ENCODE data around the gene TRPM4.
"Not testable (repeated sequence)": the region's sequence is repeated elsewhere in the genome, so short reads cannot be mapped to it uniquely, and the experiment has no call there.

DNA sequence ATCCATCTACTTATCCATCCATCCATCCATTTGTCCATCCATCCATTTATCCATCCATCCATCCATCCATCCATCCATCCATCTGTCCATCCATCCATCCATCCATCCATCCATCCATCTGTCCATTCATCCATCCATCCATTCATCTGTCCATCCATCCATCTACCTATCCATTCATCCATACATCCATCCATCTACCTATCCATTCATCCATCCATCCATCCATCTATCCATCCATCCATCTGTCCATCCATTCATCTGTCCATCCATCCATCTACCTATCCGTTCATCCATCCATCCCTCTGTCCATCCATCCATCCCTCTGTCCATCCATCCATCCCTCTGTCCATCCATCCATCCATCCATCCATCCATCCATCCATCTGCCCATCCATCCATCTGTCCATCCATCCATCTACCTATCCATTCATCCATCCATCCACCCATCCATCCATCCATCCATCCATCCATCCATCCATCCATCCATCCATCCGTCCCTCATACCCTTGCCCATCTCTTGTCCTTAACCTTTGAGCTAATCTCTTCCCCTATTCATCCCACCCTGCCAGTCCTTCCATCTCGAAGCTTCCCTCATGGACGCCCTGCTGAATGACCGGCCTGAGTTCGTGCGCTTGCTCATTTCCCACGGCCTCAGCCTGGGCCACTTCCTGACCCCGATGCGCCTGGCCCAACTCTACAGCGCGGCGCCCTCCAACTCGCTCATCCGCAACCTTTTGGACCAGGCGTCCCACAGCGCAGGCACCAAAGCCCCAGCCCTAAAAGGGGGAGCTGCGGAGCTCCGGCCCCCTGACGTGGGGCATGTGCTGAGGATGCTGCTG lies 24.6 kb downstream of the TRPM4 start:
- not testable (repeated sequence) for TF ChIP-seq CTCF, EZH2 (IDR thresholded peaks at IDR 0.05)
